Measurements from ENCODE around the gene SSPN. TPM values are rescaled to one million over a fixed set of nuclear protein-coding genes. Genes with fewer than 3 reads are reported as not detected.

Gene SSPN
- total RNA-seq, 1 donor from 2014 or later = 118 TPM

GRCh38 chr12:26277506-26278246 is 82.3 kb downstream of the SSPN start:
- no peak for DNase-seq (ENCODE audit: low spot score)
- intact Hi-C loops (cut with DNase I) = no loop called here

GRCh38 chr12:26278266-26278665 is 82.9 kb downstream of the SSPN start:
- intact Hi-C loops (cut with DNase I) = no loop called here
- no peak for DNase-seq (ENCODE audit: low spot score)

- no peak for DNase-seq (ENCODE audit: low spot score)
- intact Hi-C loops (cut with DNase I) = no loop called here
Observed at GRCh38 chr12:26278666-26279065, 83.3 kb downstream of the SSPN start.

- intact Hi-C loops (cut with DNase I) = no loop called here
- no peak for DNase-seq (ENCODE audit: low spot score)
Observed at GRCh38 chr12:26279091-26279490, 83.7 kb downstream of the SSPN start.

GRCh38 chr12:26279908-26280307 is 84.5 kb downstream of the SSPN start:
- DNase-seq (ENCODE audit: low spot score) = no peak
- intact Hi-C loops (cut with DNase I) = no loop called here

GRCh38 chr12:26280869-26281268 is 85.5 kb downstream of the SSPN start:
- intact Hi-C loops (cut with DNase I) = no loop called here
- DNase-seq (ENCODE audit: low spot score) = no peak

- intact Hi-C loops (cut with DNase I) = no loop called here
- no peak for DNase-seq (ENCODE audit: low spot score)
Observed at GRCh38 chr12:26281320-26281719, 85.9 kb downstream of the SSPN start.

- DNase-seq (ENCODE audit: low spot score) = no peak
- intact Hi-C loops (cut with DNase I) = no loop called here
Observed at GRCh38 chr12:26282339-26282940, 87.1 kb downstream of the SSPN start.

GRCh38 chr12:26283046-26283445 is 87.7 kb downstream of the SSPN start:
- intact Hi-C loops (cut with DNase I) = no loop called here
- no peak for DNase-seq (ENCODE audit: low spot score)

- no peak for DNase-seq (ENCODE audit: low spot score)
- intact Hi-C loops (cut with DNase I) = no loop called here
Observed at GRCh38 chr12:26283617-26284016, 88.2 kb downstream of the SSPN start.

- intact Hi-C loops (cut with DNase I) = no loop called here
Observed at GRCh38 chr12:26285401-26285800, 90.0 kb downstream of the SSPN start.

GRCh38 chr12:26286186-26286585 is 90.8 kb downstream of the SSPN start:
- DNase-seq (ENCODE audit: low spot score) = no peak
- intact Hi-C loops (cut with DNase I) = no loop called here

More at GRCh38 chr12:26285401-26285800, 90.0 kb downstream of the SSPN start:
- no peak for DNase-seq (ENCODE audit: low spot score)

- DNase-seq (ENCODE audit: low spot score) = no peak
- intact Hi-C loops (cut with DNase I) = no loop called here
Observed at GRCh38 chr12:26287671-26288381, 92.5 kb downstream of the SSPN start.

- DNase-seq (ENCODE audit: low spot score) = no peak
Observed at GRCh38 chr12:26290565-26290964, 95.2 kb downstream of the SSPN start.

GRCh38 chr12:26292596-26292995 is 97.2 kb downstream of the SSPN start:
- DNase-seq (ENCODE audit: low spot score) = no peak
- intact Hi-C loops (cut with DNase I) = no loop called here

More at GRCh38 chr12:26290565-26290964, 95.2 kb downstream of the SSPN start:
- intact Hi-C loops (cut with DNase I) = no loop called here

GRCh38 chr12:26293612-26294011 is 98.2 kb downstream of the SSPN start:
- no peak for DNase-seq (ENCODE audit: low spot score)
- intact Hi-C loops (cut with DNase I) = no loop called here

- intact Hi-C loops (cut with DNase I) = no loop called here
Observed at GRCh38 chr12:26295001-26295400, 99.6 kb downstream of the SSPN start.

GRCh38 chr12:26297396-26298070 is 102.2 kb downstream of the SSPN start:
- no peak for DNase-seq (ENCODE audit: low spot score)
- intact Hi-C loops (cut with DNase I) = loop anchor here (2.0 kb wide), 1 partner anchor 171 kb away; no protein-coding TSS in a partner anchor

More at GRCh38 chr12:26295001-26295400, 99.6 kb downstream of the SSPN start:
- DNase-seq (ENCODE audit: low spot score) = no peak

- intact Hi-C loops (cut with DNase I) = loop anchor here (2.0 kb wide), 1 partner anchor 172 kb away; no protein-coding TSS in a partner anchor
- no peak for DNase-seq (ENCODE audit: low spot score)
Observed at GRCh38 chr12:26298785-26299621, 103.6 kb downstream of the SSPN start.
